SK-N-SH treated with all-trans-retinoic acid at 6 μM for 48 hours (cell line): ENCODE data around the gene NMT1.
"Not testable (repeated sequence)": the region's sequence is repeated elsewhere in the genome, so short reads cannot be mapped to it uniquely, and the experiment has no call there.

Source experiments
- ATAC-seq: fragments of 200-7000 bp; cut with Tn5 transposase; 3 replicates; pipeline ENCODE4 v1.9.1; 2020; ENCODE audit warnings: mild to moderate bottlenecking, moderate library complexity
- ARNTL ChIP-seq: fragments of 450-650 bp; formaldehyde crosslinking; IDR thresholded peaks from 2 replicates; pipeline ENCODE4 v1.5.0; 2020; ENCODE audit warnings: low read depth, mild to moderate bottlenecking, moderate library complexity, borderline replicate concordance
- BACH2 ChIP-seq: fragments of 250-450 bp; sonication (Bioruptor Pico); IDR thresholded peaks from 2 replicates; pipeline ENCODE4 v1.9.0; 2021; ENCODE audit warnings: mild to moderate bottlenecking, borderline replicate concordance
- CSDC2 ChIP-seq: fragments of 250-450 bp; sonication (Bioruptor Pico); IDR thresholded peaks from 2 replicates; pipeline ENCODE4 v1.5.0; 2020; ENCODE audit warnings: mild to moderate bottlenecking, moderate library complexity
- ESRRG ChIP-seq: fragments of 250-450 bp; sonication (Bioruptor Pico); IDR thresholded peaks from 2 replicates; pipeline ENCODE4 v1.6.1; 2021; ENCODE audit warnings: mild to moderate bottlenecking
- OSR1 ChIP-seq: fragments of 250-450 bp; sonication (Bioruptor Pico); IDR thresholded peaks from 2 replicates; pipeline ENCODE4 v1.8.0; 2022; ENCODE audit warnings: moderate library complexity, mild to moderate bottlenecking, inconsistent platforms
- PPARA ChIP-seq: fragments of 250-450 bp; sonication (Bioruptor Pico); IDR thresholded peaks from 2 replicates; pipeline ENCODE4 v1.5.0; 2020; ENCODE audit warnings: mild to moderate bottlenecking, borderline replicate concordance
- RARB ChIP-seq: fragments of 250-450 bp; sonication (Bioruptor Pico); IDR thresholded peaks from 2 replicates; pipeline ENCODE4 v1.8.0; 2021; ENCODE audit warnings: mild to moderate bottlenecking, moderate library complexity
- SNAI2 ChIP-seq: fragments of 250-450 bp; sonication (Bioruptor Pico); IDR thresholded peaks from 2 replicates; pipeline ENCODE4 v1.5.0; 2020; ENCODE audit warnings: mild to moderate bottlenecking, moderate library complexity
- TCF4 ChIP-seq: fragments of 250-450 bp; sonication (Bioruptor Pico); IDR thresholded peaks from 2 replicates; pipeline ENCODE4 v1.8.0; 2021; ENCODE audit warnings: mild to moderate bottlenecking, moderate library complexity, borderline replicate concordance
- TOX ChIP-seq: fragments of 250-450 bp; sonication (Bioruptor Pico); IDR thresholded peaks from 2 replicates; pipeline ENCODE4 v1.8.0; 2021; ENCODE audit warnings: mild to moderate bottlenecking, moderate library complexity, borderline replicate concordance
- ZFP3 ChIP-seq: fragments of 250-450 bp; sonication (Bioruptor Pico); IDR thresholded peaks from 2 replicates; pipeline ENCODE4 v1.5.0; 2020; ENCODE audit warnings: mild to moderate bottlenecking, moderate library complexity
- ZFP30 ChIP-seq: fragments of 450-650 bp; formaldehyde crosslinking; IDR thresholded peaks from 2 replicates; pipeline ENCODE4 v1.5.0; 2022; ENCODE audit warnings: mild to moderate bottlenecking, moderate library complexity
- ZNF70 ChIP-seq: fragments of 450-650 bp; formaldehyde crosslinking; IDR thresholded peaks from 2 replicates; pipeline ENCODE4 v1.5.0; 2020; ENCODE audit warnings: mild to moderate bottlenecking, moderate library complexity
- ZNF8 ChIP-seq: fragments of 450-650 bp; formaldehyde crosslinking; IDR thresholded peaks from 2 replicates; pipeline ENCODE4 v1.5.0; 2020; ENCODE audit warnings: mild to moderate bottlenecking, moderate library complexity
- TF ChIP-seq, protein P1 (sequence below): fragments of 250-450 bp; sonication (Bioruptor Pico); IDR thresholded peaks from 2 replicates; pipeline ENCODE4 v1.5.1; 2020; ENCODE audit warnings: low read depth, mild to moderate bottlenecking, moderate library complexity
- TF ChIP-seq, protein P2 (sequence below): fragments of 250-450 bp; sonication (Bioruptor Pico); IDR thresholded peaks from 2 replicates; pipeline ENCODE4 v1.8.0; 2021; ENCODE audit warnings: low read depth, mild to moderate bottlenecking, moderate library complexity, borderline replicate concordance
- TF ChIP-seq, protein P3 (sequence below): fragments of 250-450 bp; sonication (Bioruptor Pico); IDR thresholded peaks from 2 replicates; pipeline ENCODE4 v1.5.1; 2021; ENCODE audit warnings: mild to moderate bottlenecking, moderate library complexity
- TF ChIP-seq, protein P4 (sequence below): fragments of 250-450 bp; sonication (Bioruptor Pico); IDR thresholded peaks from 2 replicates; pipeline ENCODE4 v1.5.0; 2020; ENCODE audit warnings: mild to moderate bottlenecking, moderate library complexity
- TF ChIP-seq, protein P5 (sequence below): fragments of 250-450 bp; sonication (Bioruptor Pico); IDR thresholded peaks from 2 replicates; pipeline ENCODE4 v1.8.0; 2020; ENCODE audit warnings: mild to moderate bottlenecking, moderate library complexity, borderline replicate concordance

NMT1 gene

DNA sequence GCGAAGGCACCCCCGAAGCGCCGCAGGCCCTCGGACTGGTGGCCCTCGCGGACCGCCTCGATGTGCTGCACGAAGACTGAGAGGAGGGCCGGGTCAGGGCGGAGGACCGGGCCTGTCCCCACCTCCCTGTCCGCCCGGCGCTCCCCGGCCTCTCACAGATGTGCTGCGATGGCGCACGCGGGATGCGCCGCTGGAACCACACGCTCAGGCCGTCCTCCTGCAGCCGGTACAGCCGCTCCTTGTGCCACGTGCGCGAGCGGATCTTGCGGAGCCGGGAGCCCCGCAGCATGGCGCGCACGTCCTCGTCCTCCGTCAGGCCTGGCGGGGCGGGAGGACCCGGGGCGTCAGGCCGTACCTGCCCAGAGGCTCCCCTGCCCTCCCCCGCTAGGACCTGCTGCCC lies 59.9 kb downstream of the NMT1 start:
- no peak for ATAC-seq
- no peak for TF ChIP-seq ESRRG (CRISPR knock-in tag)
- no peak for TF ChIP-seq PPARA (CRISPR knock-in tag)
- TF ChIP-seq, protein P1, sequence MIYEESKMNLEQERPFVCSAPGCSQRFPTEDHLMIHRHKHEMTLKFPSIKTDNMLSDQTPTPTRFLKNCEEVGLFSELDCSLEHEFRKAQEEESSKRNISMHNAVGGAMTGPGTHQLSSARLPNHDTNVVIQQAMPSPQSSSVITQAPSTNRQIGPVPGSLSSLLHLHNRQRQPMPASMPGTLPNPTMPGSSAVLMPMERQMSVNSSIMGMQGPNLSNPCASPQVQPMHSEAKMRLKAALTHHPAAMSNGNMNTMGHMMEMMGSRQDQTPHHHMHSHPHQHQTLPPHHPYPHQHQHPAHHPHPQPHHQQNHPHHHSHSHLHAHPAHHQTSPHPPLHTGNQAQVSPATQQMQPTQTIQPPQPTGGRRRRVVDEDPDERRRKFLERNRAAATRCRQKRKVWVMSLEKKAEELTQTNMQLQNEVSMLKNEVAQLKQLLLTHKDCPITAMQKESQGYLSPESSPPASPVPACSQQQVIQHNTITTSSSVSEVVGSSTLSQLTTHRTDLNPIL (CRISPR knock-in tag) = no peak
- no peak for TF ChIP-seq CSDC2 (CRISPR knock-in tag)
- TF ChIP-seq, protein P2, sequence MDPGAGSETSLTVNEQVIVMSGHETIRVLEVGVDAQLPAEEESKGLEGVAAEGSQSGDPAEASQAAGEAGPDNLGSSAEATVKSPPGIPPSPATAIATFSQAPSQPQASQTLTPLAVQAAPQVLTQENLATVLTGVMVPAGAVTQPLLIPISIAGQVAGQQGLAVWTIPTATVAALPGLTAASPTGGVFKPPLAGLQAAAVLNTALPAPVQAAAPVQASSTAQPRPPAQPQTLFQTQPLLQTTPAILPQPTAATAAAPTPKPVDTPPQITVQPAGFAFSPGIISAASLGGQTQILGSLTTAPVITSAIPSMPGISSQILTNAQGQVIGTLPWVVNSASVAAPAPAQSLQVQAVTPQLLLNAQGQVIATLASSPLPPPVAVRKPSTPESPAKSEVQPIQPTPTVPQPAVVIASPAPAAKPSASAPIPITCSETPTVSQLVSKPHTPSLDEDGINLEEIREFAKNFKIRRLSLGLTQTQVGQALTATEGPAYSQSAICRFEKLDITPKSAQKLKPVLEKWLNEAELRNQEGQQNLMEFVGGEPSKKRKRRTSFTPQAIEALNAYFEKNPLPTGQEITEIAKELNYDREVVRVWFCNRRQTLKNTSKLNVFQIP (CRISPR knock-in tag) = no peak
- no peak for TF ChIP-seq ZNF8 (CRISPR knock-in tag)

DNA sequence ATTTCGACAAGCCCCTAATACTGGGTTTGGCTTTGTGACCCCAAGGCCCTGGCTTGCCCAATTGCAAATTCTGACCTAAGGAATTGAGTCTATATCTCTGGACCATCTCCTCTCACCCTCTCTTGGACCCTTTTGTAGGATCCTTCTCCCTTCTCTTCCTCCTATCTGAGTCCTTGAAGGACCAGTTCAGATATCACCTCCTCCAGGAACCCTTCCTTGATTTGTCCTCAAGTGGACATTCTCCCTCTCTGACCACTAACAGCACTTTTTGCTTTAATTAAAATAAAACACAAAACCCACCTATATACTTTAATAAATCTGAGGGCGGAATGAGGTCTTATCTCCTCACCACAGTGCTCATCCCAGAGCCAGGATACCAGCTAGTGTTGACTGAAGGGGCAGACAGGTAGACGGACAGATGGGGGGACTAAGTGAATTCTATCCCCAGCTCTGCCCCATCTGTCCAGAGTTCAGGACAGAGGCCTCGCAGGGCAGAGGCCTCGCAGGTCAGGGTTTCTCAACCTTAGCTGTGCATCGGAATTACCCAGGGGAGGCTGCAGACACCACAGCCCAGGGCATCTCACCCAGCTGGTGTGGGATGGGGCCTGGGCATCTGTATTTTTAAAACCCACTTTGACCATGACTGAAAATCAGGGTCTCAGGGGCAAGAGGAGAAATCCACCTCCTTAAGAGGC lies 62.1 kb downstream of the NMT1 start:
- TF ChIP-seq ZNF70 (CRISPR knock-in tag) = no peak
- TF ChIP-seq, protein P2 (CRISPR knock-in tag) = no peak
- no peak for TF ChIP-seq BACH2
- TF ChIP-seq TCF4 (CRISPR knock-in tag) = no peak
- no peak for TF ChIP-seq ZNF8 (CRISPR knock-in tag)
- TF ChIP-seq, protein P3, sequence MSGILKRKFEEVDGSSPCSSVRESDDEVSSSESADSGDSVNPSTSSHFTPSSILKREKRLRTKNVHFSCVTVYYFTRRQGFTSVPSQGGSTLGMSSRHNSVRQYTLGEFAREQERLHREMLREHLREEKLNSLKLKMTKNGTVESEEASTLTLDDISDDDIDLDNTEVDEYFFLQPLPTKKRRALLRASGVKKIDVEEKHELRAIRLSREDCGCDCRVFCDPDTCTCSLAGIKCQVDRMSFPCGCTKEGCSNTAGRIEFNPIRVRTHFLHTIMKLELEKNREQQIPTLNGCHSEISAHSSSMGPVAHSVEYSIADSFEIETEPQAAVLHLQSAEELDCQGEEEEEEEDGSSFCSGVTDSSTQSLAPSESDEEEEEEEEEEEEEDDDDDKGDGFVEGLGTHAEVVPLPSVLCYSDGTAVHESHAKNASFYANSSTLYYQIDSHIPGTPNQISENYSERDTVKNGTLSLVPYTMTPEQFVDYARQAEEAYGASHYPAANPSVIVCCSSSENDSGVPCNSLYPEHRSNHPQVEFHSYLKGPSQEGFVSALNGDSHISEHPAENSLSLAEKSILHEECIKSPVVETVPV (CRISPR knock-in tag) = no peak
- TF ChIP-seq ZFP30 (CRISPR knock-in tag) = no peak
- TF ChIP-seq TOX (CRISPR knock-in tag) = no peak
- no peak for TF ChIP-seq OSR1 (CRISPR knock-in tag)
- TF ChIP-seq, protein P1 (CRISPR knock-in tag) = no peak
- TF ChIP-seq RARB (CRISPR knock-in tag) = no peak
- no peak for TF ChIP-seq ESRRG (CRISPR knock-in tag)
- no peak for TF ChIP-seq ZFP3
- no peak for TF ChIP-seq ARNTL
- TF ChIP-seq CSDC2 (CRISPR knock-in tag) = no peak
- TF ChIP-seq PPARA (CRISPR knock-in tag) = no peak
- ATAC-seq = no peak

DNA sequence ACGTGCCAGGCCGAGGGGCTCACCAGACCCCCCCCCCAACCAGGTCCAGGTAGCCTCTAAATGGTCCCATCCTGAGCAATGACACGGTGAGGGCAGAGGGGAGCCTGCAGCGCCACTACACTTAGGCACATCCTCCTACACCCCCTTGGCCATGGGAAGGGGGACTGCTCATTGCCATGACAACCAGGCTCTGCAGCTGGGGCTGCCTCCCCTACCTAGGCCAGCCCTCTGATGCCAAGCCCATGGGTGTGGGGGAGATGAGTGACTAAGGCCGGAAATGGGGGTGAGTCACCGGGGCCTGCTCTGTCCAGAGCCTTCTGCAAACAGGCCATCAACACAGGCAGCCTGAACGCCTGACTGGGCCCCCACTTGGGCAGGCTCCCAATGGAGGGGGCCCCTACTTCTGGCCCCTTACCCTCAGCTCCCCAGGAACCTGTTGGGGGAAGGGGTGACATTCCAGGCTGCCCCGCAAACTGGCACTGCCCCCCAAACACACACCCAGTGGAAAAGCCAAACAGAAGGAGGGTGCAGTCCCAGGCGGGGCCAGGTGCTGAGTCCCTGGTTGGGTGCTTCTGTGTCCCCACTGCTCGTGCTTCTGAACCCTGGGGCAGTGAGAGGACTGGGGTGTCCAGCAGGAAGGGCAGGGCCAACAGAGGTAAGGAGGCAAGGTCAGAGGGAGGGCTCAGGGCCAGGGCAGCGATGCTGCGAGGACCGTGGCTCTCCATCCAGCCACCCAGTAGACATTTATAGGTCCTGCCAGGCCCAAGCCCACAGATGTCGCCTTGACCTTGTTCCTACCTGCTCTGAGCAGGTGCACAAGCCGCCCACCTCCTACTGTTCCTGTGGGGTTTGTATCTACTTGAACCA lies 63.0 kb downstream of the NMT1 start:
- TF ChIP-seq, protein P4, sequence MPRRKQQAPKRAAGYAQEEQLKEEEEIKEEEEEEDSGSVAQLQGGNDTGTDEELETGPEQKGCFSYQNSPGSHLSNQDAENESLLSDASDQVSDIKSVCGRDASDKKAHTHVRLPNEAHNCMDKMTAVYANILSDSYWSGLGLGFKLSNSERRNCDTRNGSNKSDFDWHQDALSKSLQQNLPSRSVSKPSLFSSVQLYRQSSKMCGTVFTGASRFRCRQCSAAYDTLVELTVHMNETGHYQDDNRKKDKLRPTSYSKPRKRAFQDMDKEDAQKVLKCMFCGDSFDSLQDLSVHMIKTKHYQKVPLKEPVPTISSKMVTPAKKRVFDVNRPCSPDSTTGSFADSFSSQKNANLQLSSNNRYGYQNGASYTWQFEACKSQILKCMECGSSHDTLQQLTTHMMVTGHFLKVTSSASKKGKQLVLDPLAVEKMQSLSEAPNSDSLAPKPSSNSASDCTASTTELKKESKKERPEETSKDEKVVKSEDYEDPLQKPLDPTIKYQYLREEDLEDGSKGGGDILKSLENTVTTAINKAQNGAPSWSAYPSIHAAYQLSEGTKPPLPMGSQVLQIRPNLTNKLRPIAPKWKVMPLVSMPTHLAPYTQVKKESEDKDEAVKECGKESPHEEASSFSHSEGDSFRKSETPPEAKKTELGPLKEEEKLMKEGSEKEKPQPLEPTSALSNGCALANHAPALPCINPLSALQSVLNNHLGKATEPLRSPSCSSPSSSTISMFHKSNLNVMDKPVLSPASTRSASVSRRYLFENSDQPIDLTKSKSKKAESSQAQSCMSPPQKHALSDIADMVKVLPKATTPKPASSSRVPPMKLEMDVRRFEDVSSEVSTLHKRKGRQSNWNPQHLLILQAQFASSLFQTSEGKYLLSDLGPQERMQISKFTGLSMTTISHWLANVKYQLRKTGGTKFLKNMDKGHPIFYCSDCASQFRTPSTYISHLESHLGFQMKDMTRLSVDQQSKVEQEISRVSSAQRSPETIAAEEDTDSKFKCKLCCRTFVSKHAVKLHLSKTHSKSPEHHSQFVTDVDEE (CRISPR knock-in tag) = 0 out of 2 replicates have a peak, but pooled peaks have one; percentile 37
- TF ChIP-seq CSDC2 (CRISPR knock-in tag) (peak; percentile 74; the same call in 1 of the 2 replicates), ZFP3 (0 out of 2 replicates have a peak, but pooled peaks have one; percentile 45), SNAI2 (no peak)
- TF ChIP-seq, protein P5, sequence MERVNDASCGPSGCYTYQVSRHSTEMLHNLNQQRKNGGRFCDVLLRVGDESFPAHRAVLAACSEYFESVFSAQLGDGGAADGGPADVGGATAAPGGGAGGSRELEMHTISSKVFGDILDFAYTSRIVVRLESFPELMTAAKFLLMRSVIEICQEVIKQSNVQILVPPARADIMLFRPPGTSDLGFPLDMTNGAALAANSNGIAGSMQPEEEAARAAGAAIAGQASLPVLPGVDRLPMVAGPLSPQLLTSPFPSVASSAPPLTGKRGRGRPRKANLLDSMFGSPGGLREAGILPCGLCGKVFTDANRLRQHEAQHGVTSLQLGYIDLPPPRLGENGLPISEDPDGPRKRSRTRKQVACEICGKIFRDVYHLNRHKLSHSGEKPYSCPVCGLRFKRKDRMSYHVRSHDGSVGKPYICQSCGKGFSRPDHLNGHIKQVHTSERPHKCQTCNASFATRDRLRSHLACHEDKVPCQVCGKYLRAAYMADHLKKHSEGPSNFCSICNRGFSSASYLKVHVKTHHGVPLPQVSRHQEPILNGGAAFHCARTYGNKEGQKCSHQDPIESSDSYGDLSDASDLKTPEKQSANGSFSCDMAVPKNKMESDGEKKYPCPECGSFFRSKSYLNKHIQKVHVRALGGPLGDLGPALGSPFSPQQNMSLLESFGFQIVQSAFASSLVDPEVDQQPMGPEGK (CRISPR knock-in tag) = peak; percentile 93
- TF ChIP-seq, protein P2 (CRISPR knock-in tag) = 0 out of 2 replicates have a peak, but pooled peaks have one; percentile 39
- ATAC-seq = peak; percentile 93

DNA sequence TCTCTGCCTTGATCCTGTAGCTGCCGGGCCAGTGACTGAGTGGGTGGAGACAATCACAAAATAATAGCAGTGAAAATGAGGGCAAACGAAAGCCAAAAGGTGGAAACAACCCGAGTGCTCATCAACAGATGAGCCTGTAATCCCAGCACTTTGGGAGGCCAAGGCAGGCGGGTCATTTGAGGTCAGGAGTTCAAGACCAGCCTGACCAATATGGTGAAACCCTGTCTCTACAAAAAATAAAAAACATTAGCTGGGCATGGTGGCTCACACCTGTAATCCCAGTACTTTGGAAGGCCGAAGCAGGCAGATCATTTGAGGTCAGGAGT lies 63.6 kb downstream of the NMT1 start:
- not testable (repeated sequence) for ATAC-seq
